GM12892 (cell line): ENCODE results near the gene ASGR2.

Experiments used
- POLR2A ChIP-seq: IDR thresholded peaks from 2 replicates; pipeline ENCODE4 v1.6.1; 2011; ENCODE audit warnings: low read depth, low read length, control low read depth
- TAF1 ChIP-seq: IDR thresholded peaks from 2 replicates; pipeline ENCODE4 v1.6.1; 2011; ENCODE audit warnings: low read depth, mild to moderate bottlenecking, control low read depth, low read length, borderline replicate concordance

- TF ChIP-seq POLR2A (no peak), TAF1 (no peak)
Measured at GRCh38 chr17:7060165-7060891, 54.3 kb downstream of the ASGR2 start.
